Lower leg skin (tissue), 4 donors: ENCODE measurements around the gene PROSER3. TPM values are rescaled to one million over a fixed set of nuclear protein-coding genes. Genes with fewer than 3 reads are reported as not detected.

Experiments
- DNase-seq, 2 donors: peaks; one replicate each; pipeline ENCODE4 v3.0.0-alpha.2; 2019; ENCODE audit warnings: low spot score in 2 of 2
- H3K4me3 ChIP-seq: fragments of 200-600 bp; sonication (generic); 2 replicates; pipeline ENCODE4 v1.5.1; 2017; ENCODE audit warnings: mild to moderate bottlenecking, low read depth; ENCODE audit not compliant: poor library complexity, severe bottlenecking
- POLR2A ChIP-seq, 2 donors: fragments of 450-650 bp; IDR thresholded peaks; one replicate each; pipeline ENCODE4 v1.6.1; 2016 to 2017; ENCODE audit warnings: antibody characterized with exemption in 2 of 2, mild to moderate bottlenecking in 1 of 2, moderate library complexity in 1 of 2
- WGBS, 2 donors: methylation state at CpG; one replicate each; pipeline ENCODE4 v1.1.5; 2018; 5-methylcytosine and 5-hydroxymethylcytosine counted together
- intact Hi-C: fragments of 100-400 bp; cut with DNase I; formaldehyde crosslinking; loops from one replicate; pipeline ENCODE4 v1.15.0; 2023; ENCODE audit warnings: low total_unique reads
- total RNA-seq, 4 donors: library from RNA; depleted of rRNA; stranded (reverse); fragments of >200 nt; gene quantifications; one replicate each; pipeline ENCODE4 v1.1.0, GENCODE V29; 2016
- TF ChIP-seq, protein P1 (sequence below), 3 donors: fragments of 450-650 bp; IDR thresholded peaks; one replicate each; pipeline ENCODE4 v1.5.1; 2016; ENCODE audit warnings: antibody characterized with exemption in 3 of 3, mild to moderate bottlenecking in 3 of 3, moderate library complexity in 2 of 3

PROSER3 gene
- total RNA-seq, 4 donors from 2014 or later, result 9.2 to 20.4 (median 12.9) TPM

- TF ChIP-seq, protein P1, sequence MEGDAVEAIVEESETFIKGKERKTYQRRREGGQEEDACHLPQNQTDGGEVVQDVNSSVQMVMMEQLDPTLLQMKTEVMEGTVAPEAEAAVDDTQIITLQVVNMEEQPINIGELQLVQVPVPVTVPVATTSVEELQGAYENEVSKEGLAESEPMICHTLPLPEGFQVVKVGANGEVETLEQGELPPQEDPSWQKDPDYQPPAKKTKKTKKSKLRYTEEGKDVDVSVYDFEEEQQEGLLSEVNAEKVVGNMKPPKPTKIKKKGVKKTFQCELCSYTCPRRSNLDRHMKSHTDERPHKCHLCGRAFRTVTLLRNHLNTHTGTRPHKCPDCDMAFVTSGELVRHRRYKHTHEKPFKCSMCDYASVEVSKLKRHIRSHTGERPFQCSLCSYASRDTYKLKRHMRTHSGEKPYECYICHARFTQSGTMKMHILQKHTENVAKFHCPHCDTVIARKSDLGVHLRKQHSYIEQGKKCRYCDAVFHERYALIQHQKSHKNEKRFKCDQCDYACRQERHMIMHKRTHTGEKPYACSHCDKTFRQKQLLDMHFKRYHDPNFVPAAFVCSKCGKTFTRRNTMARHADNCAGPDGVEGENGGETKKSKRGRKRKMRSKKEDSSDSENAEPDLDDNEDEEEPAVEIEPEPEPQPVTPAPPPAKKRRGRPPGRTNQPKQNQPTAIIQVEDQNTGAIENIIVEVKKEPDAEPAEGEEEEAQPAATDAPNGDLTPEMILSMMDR (IDR thresholded peaks at IDR 0.05), result no peak
- no peak for TF ChIP-seq POLR2A (IDR thresholded peaks at IDR 0.05)
- DNase-seq, result no peak
- WGBS, 2 donors, result 94 to 95% methylated on average over 23 of the region's 23 CpGs
- intact Hi-C loops, result no loop called here
- no peak overlapping the region for H3K4me3 ChIP-seq
Measured at GRCh38 chr19:35725216-35725861, 32.6 kb upstream of the PROSER3 start.

DNA sequence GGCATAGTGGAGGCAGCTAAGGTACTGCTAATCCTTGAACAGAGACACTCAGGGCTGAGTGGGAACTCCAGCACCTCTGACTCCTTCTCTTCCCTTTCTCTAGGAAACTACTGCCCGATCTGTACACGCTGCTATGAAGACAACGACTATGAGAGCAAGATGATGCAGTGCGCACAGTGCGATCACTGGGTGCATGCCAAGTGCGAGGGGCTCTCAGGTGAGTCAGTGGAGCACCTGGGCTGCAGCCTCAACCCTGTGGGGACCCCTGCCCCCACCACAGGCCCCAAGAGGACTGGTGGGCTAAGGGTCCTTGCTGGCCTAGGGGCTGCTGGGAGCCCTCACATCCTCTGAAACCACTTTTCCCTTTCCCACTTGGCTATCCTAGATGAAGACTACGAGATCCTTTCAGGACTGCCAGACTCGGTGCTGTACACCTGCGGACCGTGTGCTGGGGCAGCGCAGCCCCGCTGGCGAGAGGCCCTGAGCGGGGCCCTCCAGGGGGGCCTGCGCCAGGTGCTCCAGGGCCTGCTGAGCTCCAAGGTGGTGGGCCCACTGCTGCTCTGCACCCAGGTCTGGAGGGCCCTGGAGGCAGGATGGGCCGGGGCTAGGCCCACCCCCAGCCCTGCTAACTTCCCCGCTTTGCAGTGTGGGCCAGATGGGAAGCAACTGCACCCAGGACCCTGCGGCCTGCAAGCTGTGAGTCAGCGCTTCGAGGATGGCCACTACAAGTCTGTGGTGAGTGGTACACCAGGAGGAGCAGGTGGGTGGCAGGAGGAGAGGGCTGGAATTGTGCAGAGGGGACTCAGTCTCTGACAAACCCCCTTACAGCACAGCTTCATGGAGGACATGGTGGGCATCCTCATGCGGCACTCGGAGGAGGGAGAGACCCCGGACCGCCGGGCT is 30.7 kb upstream of the PROSER3 start:
- 93 to 94% methylated on average over 9 to 22 of the region's 25 CpGs for WGBS, 2 donors
- DNase-seq, result no peak
- no peak overlapping the region for H3K4me3 ChIP-seq
- TF ChIP-seq POLR2A (IDR thresholded peaks at IDR 0.05), result no peak
- TF ChIP-seq, protein P1 (IDR thresholded peaks at IDR 0.05), result no peak
- intact Hi-C loops, result no loop called here

- intact Hi-C loops, result no loop called here
- no peak for DNase-seq
- TF ChIP-seq, protein P1 (IDR thresholded peaks at IDR 0.05), result no peak
- no peak for TF ChIP-seq POLR2A (IDR thresholded peaks at IDR 0.05)
- WGBS, 2 donors, result 94 to 95% methylated on average over 16 to 19 of the region's 19 CpGs
- H3K4me3 ChIP-seq, result no peak overlapping the region
Measured at GRCh38 chr19:35727956-35728706, 29.8 kb upstream of the PROSER3 start.

DNA sequence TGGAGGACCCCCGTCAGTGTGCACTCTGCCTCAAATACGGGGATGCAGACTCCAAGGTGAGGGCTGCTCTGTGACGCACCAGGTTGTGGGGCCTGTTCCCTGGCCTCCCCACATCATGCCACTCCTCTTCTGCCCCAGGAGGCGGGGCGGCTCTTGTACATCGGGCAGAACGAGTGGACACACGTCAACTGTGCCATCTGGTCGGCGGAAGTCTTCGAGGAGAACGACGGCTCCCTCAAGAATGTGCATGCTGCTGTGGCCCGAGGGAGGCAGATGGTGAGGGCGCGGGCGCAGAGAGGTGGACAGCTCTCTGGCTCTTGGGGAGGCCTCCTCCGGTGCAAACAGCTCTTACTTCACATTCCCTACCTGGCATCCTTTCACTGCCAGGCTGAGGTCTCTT is 29.0 kb upstream of the PROSER3 start:
- no peak for DNase-seq
- no peak overlapping the region for H3K4me3 ChIP-seq
- 82 to 83% methylated on average over 18 of the region's 18 CpGs for WGBS, 2 donors
- TF ChIP-seq POLR2A (IDR thresholded peaks at IDR 0.05), result no peak
- TF ChIP-seq, protein P1 (IDR thresholded peaks at IDR 0.05), result no peak
- intact Hi-C loops, result no loop called here

DNA sequence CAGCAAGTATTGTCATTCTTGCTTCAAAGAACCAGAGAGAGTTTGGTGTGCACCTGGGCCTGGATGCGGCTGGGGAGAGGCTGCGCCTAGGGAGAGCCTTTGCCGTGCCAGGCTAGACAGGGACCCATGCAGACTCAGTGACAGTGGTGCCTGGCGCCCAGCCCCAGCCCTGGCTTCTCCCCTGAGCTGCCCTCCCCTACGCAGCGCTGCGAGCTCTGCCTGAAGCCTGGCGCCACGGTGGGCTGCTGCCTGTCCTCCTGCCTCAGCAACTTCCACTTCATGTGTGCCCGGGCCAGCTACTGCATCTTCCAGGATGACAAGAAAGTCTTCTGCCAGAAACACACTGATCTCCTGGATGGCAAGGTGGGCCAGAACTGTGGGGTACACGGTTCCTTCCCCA is 28.2 kb upstream of the PROSER3 start:
- WGBS, 2 donors, result 87 to 97% methylated on average over 10 to 11 of the region's 11 CpGs
- no peak for TF ChIP-seq POLR2A (IDR thresholded peaks at IDR 0.05)
- TF ChIP-seq, protein P1 (IDR thresholded peaks at IDR 0.05), result no peak
- no peak for DNase-seq
- intact Hi-C loops, result no loop called here
- H3K4me3 ChIP-seq, result no peak overlapping the region
